RKO (cell line): ENCODE data around the gene MTHFS.
"Not testable (repeated sequence)": the region's sequence is repeated elsewhere in the genome, so short reads cannot be mapped to it uniquely, and the experiment has no call there.

Experiments
- DNase-seq: peaks from one replicate; pipeline ENCODE4 v3.0.0-alpha.2; 2016; ENCODE audit warnings: low spot score

MTHFS gene

GRCh38 chr15:79896634-79897379 lies at the start of gene MTHFS:
MTHFS (minus strand) TSS chr15:79897014; CDS start chr15:79896988, 26 bp downstream.
- peak; percentile 80 for DNase-seq

GRCh38 chr15:79944622-79945021 lies 47.8 kb upstream of the MTHFS start:
- no peak for DNase-seq

GRCh38 chr15:79943820-79944219 lies 47.0 kb upstream of the MTHFS start:
- DNase-seq = no peak

GRCh38 chr15:79942741-79943481 lies 46.1 kb upstream of the MTHFS start:
- DNase-seq = no peak

- no peak for DNase-seq
Observed at GRCh38 chr15:79939399-79939798, 42.6 kb upstream of the MTHFS start.

- no peak for DNase-seq
Observed at GRCh38 chr15:79938143-79938542, 41.3 kb upstream of the MTHFS start.

GRCh38 chr15:79935556-79936201 lies 38.9 kb upstream of the MTHFS start:
- DNase-seq = not testable (repeated sequence)

- no peak for DNase-seq
Observed at GRCh38 chr15:79933231-79933630, 36.4 kb upstream of the MTHFS start.

GRCh38 chr15:79932447-79932846 lies 35.6 kb upstream of the MTHFS start:
- no peak for DNase-seq

GRCh38 chr15:79930516-79930915 lies 33.7 kb upstream of the MTHFS start:
- DNase-seq = no peak

- no peak for DNase-seq
Observed at GRCh38 chr15:79929412-79929811, 32.6 kb upstream of the MTHFS start.

GRCh38 chr15:79926116-79926515 lies 29.3 kb upstream of the MTHFS start:
- DNase-seq = not testable (repeated sequence)

GRCh38 chr15:79924379-79924778 lies 27.6 kb upstream of the MTHFS start:
- DNase-seq = no peak

GRCh38 chr15:79923515-79924169 lies 26.8 kb upstream of the MTHFS start:
- peak; percentile 97 for DNase-seq

GRCh38 chr15:79923079-79923514 lies 26.3 kb upstream of the MTHFS start:
- DNase-seq = peak; percentile 61

GRCh38 chr15:79922512-79923078 lies 25.8 kb upstream of the MTHFS start:
- no peak for DNase-seq

- DNase-seq = no peak
Observed at GRCh38 chr15:79919749-79920511, 23.1 kb upstream of the MTHFS start.

GRCh38 chr15:79919090-79919748 lies 22.4 kb upstream of the MTHFS start:
- DNase-seq = no peak

GRCh38 chr15:79918278-79918677 lies 21.5 kb upstream of the MTHFS start:
- no peak for DNase-seq

- no peak for DNase-seq
Observed at GRCh38 chr15:79916502-79917132, 19.8 kb upstream of the MTHFS start.
